Esophagus muscularis mucosa (tissue), 4 donors: ENCODE results near the gene UBE2S. TPM values are rescaled to one million over a fixed set of nuclear protein-coding genes. Genes with fewer than 3 reads are reported as not detected.

Experiments used
- DNase-seq: peaks from one replicate; pipeline ENCODE4 v3.0.0-alpha.2; 2017; ENCODE audit errors: extremely low spot score
- H3K27ac ChIP-seq, 4 donors: fragments of 200-600 bp; sonication (generic); replicated peaks in 1 of 4; 1 replicate in 3 of 4; 2 replicates in 1 of 4; pipeline ENCODE4 v1.5.1; 2016 to 2019; ENCODE audit warnings: mild to moderate bottlenecking in 1 of 4
- H3K27me3 ChIP-seq, 4 donors: fragments of 200-600 bp; sonication (generic); one replicate each; pipeline versions ENCODE4 v1.5.1 to v1.6.0; 2016 to 2019
- H3K36me3 ChIP-seq, 4 donors: fragments of 200-600 bp; sonication (generic); one replicate each; pipeline ENCODE4 v1.5.1; 2016 to 2019
- H3K4me1 ChIP-seq, 4 donors: fragments of 200-600 bp; sonication (generic); one replicate each; pipeline ENCODE4 v1.5.1; 2016 to 2019
- H3K4me3 ChIP-seq, 4 donors: fragments of 200-600 bp; sonication (generic); 1 replicate in 2 of 4; 2 replicates in 2 of 4; pipeline ENCODE4 v1.5.1; 2016 to 2019; ENCODE audit warnings: mild to moderate bottlenecking in 4 of 4, moderate library complexity in 1 of 4
- H3K9me3 ChIP-seq, 4 donors: fragments of 200-600 bp; sonication (generic); 1 replicate in 3 of 4; 2 replicates in 1 of 4; pipeline ENCODE4 v1.5.1; 2016 to 2019
- EP300 ChIP-seq: sonication (generic); formaldehyde crosslinking; IDR thresholded peaks from one replicate; pipeline ENCODE4 v1.6.1; 2017; ENCODE audit warnings: antibody characterized with exemption
- POLR2A ChIP-seq: fragments of 450-650 bp; IDR thresholded peaks from one replicate; pipeline ENCODE4 v1.6.1; 2017; ENCODE audit warnings: antibody characterized with exemption, moderate library complexity, mild to moderate bottlenecking, low read depth
- POLR2AphosphoS5 ChIP-seq, 2 donors: sonication (generic); formaldehyde crosslinking; IDR thresholded peaks; one replicate each; pipeline ENCODE4 v1.6.1; 2017; ENCODE audit warnings: antibody characterized with exemption in 2 of 2
- WGBS: methylation state at CpG from one replicate; pipeline ENCODE4 v1.1.5; 2018; 5-methylcytosine and 5-hydroxymethylcytosine counted together
- intact Hi-C: fragments of 100-400 bp; cut with DNase I; formaldehyde crosslinking; loops from one replicate; pipeline ENCODE4 v1.15.1; 2023
- total RNA-seq, 4 donors: library from RNA; depleted of rRNA; stranded (reverse); fragments of >200 nt; gene quantifications; one replicate each; pipeline versions ENCODE4 v1.1.0 to v1.2.1, GENCODE V29; 2016
- TF ChIP-seq, protein P1 (sequence below), 3 experiments: fragments of 200-600 bp in 2 of 3; fragments of 450-650 bp in 1 of 3; sonication (generic) in 2 of 3; IDR thresholded peaks; one replicate each; pipeline ENCODE4 v1.5.1; 2017 to 2019; ENCODE audit warnings: antibody characterized with exemption in 3 of 3, mild to moderate bottlenecking in 2 of 3, moderate library complexity in 1 of 3

Gene UBE2S
- total RNA-seq, 4 donors from 2014 or later = 9.1 to 37.9 (median 22.0) TPM

GRCh38 chr19:55360902-55361301, 46.7 kb downstream of the UBE2S start:
- Histone ChIP-seq H3K4me1 (no peaks in the 10 kb centered on the region), H3K9me3 (no peaks in the 10 kb centered on the region), H3K4me3 (no peak overlapping the region), H3K36me3 (no peaks in the 10 kb centered on the region), H3K27ac (no peak overlapping the region), H3K27me3 (peaks cover 0 to 59% (median 0%) of the 10 kb centered on the region in 4 donors)
- DNase-seq = no peak
- intact Hi-C loops = no loop called here
- WGBS = 96% methylated on average over 15 of the region's 16 CpGs
- TF ChIP-seq POLR2AphosphoS5 (IDR thresholded peaks at IDR 0.05) = no peak
- TF ChIP-seq POLR2A = no peak
- TF ChIP-seq, protein P1, sequence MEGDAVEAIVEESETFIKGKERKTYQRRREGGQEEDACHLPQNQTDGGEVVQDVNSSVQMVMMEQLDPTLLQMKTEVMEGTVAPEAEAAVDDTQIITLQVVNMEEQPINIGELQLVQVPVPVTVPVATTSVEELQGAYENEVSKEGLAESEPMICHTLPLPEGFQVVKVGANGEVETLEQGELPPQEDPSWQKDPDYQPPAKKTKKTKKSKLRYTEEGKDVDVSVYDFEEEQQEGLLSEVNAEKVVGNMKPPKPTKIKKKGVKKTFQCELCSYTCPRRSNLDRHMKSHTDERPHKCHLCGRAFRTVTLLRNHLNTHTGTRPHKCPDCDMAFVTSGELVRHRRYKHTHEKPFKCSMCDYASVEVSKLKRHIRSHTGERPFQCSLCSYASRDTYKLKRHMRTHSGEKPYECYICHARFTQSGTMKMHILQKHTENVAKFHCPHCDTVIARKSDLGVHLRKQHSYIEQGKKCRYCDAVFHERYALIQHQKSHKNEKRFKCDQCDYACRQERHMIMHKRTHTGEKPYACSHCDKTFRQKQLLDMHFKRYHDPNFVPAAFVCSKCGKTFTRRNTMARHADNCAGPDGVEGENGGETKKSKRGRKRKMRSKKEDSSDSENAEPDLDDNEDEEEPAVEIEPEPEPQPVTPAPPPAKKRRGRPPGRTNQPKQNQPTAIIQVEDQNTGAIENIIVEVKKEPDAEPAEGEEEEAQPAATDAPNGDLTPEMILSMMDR (IDR thresholded peaks at IDR 0.05) = no peak
- TF ChIP-seq EP300 = no peak

DNA sequence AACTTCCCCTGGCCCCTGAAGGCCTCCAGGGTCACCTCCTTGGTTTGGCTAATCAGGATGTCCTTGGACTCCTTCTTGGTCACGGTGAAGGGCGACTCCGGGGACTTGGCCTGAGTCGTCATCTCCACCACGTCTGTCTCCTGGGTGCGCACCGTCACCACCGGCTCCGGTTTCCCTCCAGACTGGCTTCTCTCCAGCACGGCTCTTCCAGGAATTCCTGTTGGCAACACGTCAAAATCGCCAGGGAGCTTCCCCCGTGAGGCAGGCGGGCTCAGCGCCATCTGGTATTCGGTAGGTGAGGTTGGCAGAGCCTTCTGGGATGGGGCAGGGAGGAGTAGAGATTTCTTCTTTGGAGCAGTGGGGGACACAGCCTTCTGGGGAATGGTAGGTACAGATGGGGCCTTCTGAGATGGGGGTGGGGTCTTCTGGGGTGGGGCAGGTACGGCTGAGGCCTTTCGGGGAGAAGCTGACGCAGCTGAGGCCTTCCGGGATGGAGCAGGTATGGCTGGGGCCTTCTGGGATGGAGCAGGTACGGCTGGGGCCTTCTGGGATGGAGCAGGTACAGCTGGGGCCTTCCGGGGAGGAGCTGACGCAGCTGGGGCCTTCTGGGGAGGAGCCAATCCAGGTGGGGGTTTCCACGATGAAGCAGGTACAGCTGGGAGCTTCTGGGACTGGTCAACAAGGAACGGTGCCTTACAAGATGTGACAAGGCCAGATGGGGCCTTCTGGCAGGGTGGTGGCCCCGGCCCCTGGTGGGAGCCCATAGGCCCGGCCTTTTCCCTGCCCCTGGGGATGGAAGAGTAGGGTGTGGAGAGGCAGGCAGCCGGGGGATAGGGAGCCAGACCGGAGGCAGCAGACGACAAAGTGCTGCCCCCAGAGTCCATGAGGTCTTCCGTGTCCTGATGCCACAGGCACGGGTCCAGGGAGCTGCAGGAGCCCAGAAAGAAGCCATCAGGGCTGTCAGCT, 48.4 kb downstream of the UBE2S start:
- Histone ChIP-seq H3K4me1 (peaks cover 6 to 8% (median 7%) of the 10 kb centered on the region in 4 donors), H3K27ac (no peak overlapping the region), H3K9me3 (no peaks in the 10 kb centered on the region), H3K27me3 (peaks cover 3 to 69% (median 8%) of the 10 kb centered on the region in 4 donors), H3K36me3 (no peaks in the 10 kb centered on the region), H3K4me3 (no peak overlapping the region)
- no peak for TF ChIP-seq EP300
- TF ChIP-seq, protein P1 (IDR thresholded peaks at IDR 0.05) = no peak
- DNase-seq = no peak
- 77% methylated on average over 31 of the region's 32 CpGs for WGBS
- intact Hi-C loops = no loop called here

DNA sequence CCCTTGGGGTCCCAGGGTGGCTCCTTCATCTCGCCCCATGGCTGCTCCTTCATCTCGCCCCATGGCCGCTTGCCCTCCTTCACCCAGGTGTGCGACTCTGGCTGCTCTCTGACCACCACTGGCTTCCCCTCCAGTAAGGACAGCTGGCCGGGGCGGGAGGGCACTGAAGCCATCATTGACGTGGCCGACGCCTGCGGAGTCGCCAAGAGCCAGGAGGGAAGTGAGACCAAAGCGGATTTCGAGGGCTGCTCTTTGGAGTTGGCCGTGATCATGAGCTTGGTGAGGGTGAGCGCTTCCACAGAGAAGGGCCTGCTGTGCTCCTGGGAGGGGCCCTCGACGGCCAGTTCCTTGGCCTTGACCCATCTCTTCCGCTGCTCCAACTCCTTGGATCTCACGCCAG, 49.1 kb downstream of the UBE2S start:
- Histone ChIP-seq H3K27me3 (peaks cover 8 to 76% (median 15%) of the 10 kb centered on the region in 4 donors), H3K27ac (no peak overlapping the region), H3K4me1 (peaks cover 13 to 15% (median 14%) of the 10 kb centered on the region in 4 donors), H3K4me3 (no peak overlapping the region), H3K36me3 (no peaks in the 10 kb centered on the region), H3K9me3 (no peaks in the 10 kb centered on the region)
- intact Hi-C loops = no loop called here
- TF ChIP-seq POLR2AphosphoS5 (IDR thresholded peaks at IDR 0.05) (no peak), POLR2A (no peak), EP300 (no peak)
- TF ChIP-seq, protein P1 (IDR thresholded peaks at IDR 0.05) = no peak
- no peak for DNase-seq
- WGBS = 100% methylated on average over 2 of the region's 19 CpGs

DNA sequence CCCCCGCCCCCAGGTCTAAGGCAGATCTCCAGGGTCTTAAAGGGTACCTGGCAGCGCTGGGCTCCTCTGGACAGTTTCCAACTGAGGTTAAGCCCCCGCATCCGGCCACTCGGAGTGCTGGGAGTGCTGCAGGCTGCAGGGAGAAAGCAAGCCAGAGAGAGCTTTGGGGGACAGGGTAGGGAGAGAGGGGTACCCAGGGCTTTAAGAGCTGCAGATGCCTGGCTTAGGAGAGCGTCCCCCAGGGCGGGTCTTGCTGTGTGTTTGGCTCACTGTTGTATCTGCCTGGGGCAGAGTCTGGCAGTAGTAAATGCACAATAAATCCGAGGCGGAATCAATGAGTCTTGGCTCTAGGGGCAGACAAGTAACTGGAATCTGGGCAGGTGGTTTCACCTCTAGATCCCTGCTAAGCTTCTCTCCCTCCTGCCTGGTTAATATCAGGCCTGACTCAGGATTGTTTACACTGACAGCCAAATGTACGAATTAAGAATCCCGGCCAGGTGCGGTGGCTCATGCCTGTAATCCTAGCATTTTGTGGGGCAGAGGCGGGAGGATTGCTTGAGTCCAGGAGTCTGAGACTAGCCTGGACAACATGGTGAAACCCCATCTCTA, 52.3 kb downstream of the UBE2S start:
- peaks cover 18 to 23% (median 20%) of the 10 kb centered on the region in 4 donors for H3K4me1 ChIP-seq
- no peak for TF ChIP-seq POLR2A
- TF ChIP-seq, protein P1 (IDR thresholded peaks at IDR 0.05) = no peak
- TF ChIP-seq EP300 = no peak
- TF ChIP-seq POLR2AphosphoS5 (IDR thresholded peaks at IDR 0.05) = no peak
- DNase-seq = no peak
- no peak overlapping the region for H3K27ac ChIP-seq
- 32% methylated on average over 12 of the region's 13 CpGs for WGBS
- H3K36me3 ChIP-seq = no peaks in the 10 kb centered on the region
- H3K4me3 ChIP-seq = no peak overlapping the region
- intact Hi-C loops = no loop called here
- H3K9me3 ChIP-seq = no peaks in the 10 kb centered on the region
- peaks cover 11 to 80% (median 44%) of the 10 kb centered on the region in 4 donors for H3K27me3 ChIP-seq
